GM18517 (cell line): Measurements from ENCODE around the gene CERS2.

Source experiments
- ATAC-seq: cut with Tn5 transposase; IDR thresholded peaks from one replicate; pipeline ENCODE4 v1.9.1; 2021; ENCODE audit warnings: mild to moderate bottlenecking, moderate library complexity; ENCODE audit not compliant: unreplicated experiment

Gene CERS2

DNA sequence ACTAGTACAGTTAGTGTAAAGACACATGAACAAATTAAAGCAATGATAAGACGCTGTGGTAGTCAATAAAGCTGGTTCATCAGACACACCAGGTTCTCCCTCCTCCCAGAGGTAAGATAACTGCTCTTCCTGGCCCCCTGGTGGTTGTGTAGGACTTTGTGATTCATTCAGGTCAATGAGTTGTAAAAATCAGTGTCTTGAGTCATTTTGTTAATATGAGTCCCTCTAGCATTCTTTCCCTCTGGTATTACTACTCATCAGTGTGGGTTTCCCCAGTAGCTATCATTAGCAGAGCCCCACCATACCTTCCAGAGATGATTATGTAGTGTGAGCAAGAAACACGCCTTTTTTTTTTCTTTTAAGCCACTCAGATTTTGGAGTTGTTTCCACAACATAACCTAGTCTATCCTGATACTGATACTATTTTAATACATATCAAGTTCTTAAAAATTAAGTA lies 52.1 kb downstream of the CERS2 start:
- peak; percentile 53 for ATAC-seq

DNA sequence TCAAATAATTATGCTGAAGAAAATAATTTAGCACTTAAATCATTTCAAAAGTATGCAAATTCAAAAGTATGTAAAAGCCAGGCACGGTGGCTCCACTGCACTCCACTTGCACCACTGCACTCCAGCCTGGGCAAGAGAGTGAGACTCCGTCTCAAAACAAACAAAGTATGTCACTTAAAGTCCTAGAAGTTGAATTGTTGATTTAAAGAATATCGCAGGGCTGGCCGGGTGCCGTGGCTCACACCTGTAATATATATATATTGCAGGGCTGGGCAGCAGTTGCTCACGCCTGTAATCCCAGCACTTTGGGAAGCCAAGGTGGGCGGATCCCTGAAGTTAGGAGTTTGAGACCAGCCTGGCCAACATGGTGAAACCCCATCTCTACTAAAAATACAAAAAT lies 57.2 kb downstream of the CERS2 start:
- ATAC-seq, result no peak
